ENCODE data around the gene CCM2L. TPM values are rescaled to one million over a fixed set of nuclear protein-coding genes. Genes with fewer than 3 reads are reported as not detected.

The CCM2L gene
- total and polyA plus RNA-seq, 12 donors = 4.9 to 26.8 (median 7.9) TPM

DNA sequence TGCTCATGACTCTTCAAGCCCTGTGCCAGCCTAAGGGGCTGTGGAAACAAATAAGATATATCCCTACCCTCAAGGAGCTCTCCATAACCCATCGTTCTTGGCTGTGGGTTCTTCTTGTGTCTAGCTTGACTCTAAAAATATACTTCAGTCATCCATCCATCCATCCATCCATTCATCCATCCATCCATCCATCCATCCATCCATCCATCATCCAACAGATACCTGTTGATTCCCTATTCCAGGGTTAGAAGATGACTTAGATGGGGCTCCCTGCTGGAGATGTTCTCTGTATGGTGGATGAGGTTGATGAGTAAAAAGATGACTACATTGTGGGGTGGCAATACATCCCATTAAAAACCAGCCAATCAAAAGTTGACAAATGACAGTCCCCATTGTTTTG lies 65.3 kb downstream of the CCM2L start:
- ATAC-seq (no peak), DNase-seq (no peak)
- WGBS, 2 donors = 91 to 95% methylated on average over 1 of the region's 1 CpG

DNA sequence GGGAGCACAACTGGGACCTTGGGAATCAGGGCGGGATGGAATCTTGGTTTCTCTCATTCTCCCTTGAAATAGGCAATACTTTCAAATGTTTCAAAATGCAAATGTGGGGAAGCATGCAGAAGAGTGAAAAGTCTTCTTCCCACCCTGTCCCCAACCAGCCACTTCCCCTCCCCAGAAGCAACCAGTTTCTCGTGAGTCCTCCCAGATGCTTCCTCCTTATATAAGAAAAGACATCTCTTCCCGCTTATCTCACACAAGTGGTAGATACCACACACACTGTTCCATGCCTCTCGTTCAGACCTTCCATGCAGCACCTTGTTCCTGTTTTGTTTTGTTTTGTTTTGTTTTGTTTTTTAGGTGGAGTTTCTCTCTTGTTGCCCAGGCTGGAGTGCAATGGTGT lies 67.0 kb downstream of the CCM2L start:
- DNase-seq (no peak), ATAC-seq (peak in 2 of 8 donors; percentile 29 to 55)
- Histone ChIP-seq H3K27ac (peak overlapping the region in 1 of 10 donors; percentile 20), H3K9me3 (no peaks in the 10 kb centered on the region), H3K4me1 (peaks cover 0 to 12% (median 0%) of the 10 kb centered on the region in 9 donors), H3K27me3 (peaks cover 0 to 36% (median 0%) of the 10 kb centered on the region in 7 donors), H3K4me3 (no peak overlapping the region), H3K36me3 (peaks cover 0 to 75% (median 0%) of the 10 kb centered on the region in 9 donors)
- TF ChIP-seq, protein P1, sequence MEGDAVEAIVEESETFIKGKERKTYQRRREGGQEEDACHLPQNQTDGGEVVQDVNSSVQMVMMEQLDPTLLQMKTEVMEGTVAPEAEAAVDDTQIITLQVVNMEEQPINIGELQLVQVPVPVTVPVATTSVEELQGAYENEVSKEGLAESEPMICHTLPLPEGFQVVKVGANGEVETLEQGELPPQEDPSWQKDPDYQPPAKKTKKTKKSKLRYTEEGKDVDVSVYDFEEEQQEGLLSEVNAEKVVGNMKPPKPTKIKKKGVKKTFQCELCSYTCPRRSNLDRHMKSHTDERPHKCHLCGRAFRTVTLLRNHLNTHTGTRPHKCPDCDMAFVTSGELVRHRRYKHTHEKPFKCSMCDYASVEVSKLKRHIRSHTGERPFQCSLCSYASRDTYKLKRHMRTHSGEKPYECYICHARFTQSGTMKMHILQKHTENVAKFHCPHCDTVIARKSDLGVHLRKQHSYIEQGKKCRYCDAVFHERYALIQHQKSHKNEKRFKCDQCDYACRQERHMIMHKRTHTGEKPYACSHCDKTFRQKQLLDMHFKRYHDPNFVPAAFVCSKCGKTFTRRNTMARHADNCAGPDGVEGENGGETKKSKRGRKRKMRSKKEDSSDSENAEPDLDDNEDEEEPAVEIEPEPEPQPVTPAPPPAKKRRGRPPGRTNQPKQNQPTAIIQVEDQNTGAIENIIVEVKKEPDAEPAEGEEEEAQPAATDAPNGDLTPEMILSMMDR (IDR thresholded peaks at IDR 0.05) = no peak
- WGBS, 2 donors = 61 to 68% methylated on average over 4 of the region's 4 CpGs
- intact Hi-C loops (cut with DNase I) = no loop called here

More for the DNA sequence above, 65.3 kb downstream of the CCM2L start:
- H3K27me3 ChIP-seq = peaks cover 0 to 36% (median 0%) of the 10 kb centered on the region in 7 donors
- no peak overlapping the region for H3K4me3 ChIP-seq
- TF ChIP-seq, protein P1 (IDR thresholded peaks at IDR 0.05) = no peak
- no peaks in the 10 kb centered on the region for H3K9me3 ChIP-seq
- H3K36me3 ChIP-seq = peaks cover 0 to 67% (median 0%) of the 10 kb centered on the region in 9 donors
- H3K4me1 ChIP-seq = peaks cover 0 to 19% (median 0%) of the 10 kb centered on the region in 9 donors
- H3K27ac ChIP-seq = no peak overlapping the region
- intact Hi-C loops (cut with DNase I) = no loop called here

DNA sequence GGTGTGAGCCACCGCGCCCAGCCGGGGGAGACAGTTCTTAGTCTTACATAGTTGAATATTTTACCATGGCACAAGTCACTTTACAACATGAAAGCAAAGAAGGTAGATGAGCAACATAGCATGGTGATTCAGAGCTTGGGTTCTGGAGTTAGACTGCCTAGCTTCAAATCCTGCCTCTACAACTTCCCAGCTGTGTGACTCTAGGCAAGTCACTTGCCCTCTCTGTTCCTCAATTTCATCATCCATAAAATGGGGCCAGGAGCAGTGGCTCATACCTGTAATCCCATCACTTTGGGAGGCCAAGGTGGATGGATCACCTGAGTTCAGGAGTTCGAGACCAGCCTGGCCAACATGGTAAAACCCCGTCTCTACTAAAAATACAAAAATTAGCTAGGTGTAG lies 68.1 kb downstream of the CCM2L start:
- ATAC-seq (no peak), DNase-seq (no peak)
- WGBS, 2 donors = 91 to 96% methylated on average over 5 of the region's 5 CpGs
- Histone ChIP-seq H3K27me3 (peaks cover 0 to 36% (median 0%) of the 10 kb centered on the region in 7 donors), H3K4me3 (no peak overlapping the region), H3K4me1 (peaks cover 0 to 12% (median 0%) of the 10 kb centered on the region in 9 donors), H3K36me3 (peaks cover 0 to 75% (median 0%) of the 10 kb centered on the region in 9 donors), H3K27ac (no peak overlapping the region), H3K9me3 (no peaks in the 10 kb centered on the region)
- intact Hi-C loops (cut with DNase I) = no loop called here
- TF ChIP-seq, protein P1 (IDR thresholded peaks at IDR 0.05) = no peak

DNA sequence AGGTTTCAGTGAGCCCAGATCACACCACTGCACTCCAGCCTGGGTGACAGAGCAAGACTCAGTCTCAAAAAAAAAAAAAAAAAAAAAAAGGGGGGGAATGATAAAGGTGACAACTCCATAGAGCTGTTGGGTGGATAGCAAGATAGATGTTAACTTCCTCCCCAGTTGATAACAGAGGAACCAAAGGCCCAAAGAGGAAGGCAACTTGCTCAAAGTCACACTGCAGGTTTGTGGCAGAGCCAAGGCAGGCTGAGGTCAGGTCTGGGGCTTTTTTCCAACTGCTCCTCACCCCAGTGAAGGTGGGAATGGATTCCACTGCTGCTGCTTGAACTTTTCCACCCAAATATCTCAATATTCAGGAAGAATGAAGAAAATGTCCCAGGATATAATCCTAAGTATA lies 68.6 kb downstream of the CCM2L start:
- Histone ChIP-seq H3K4me1 (peaks cover 0 to 12% (median 0%) of the 10 kb centered on the region in 9 donors), H3K9me3 (no peaks in the 10 kb centered on the region), H3K27me3 (peaks cover 0 to 34% (median 3%) of the 10 kb centered on the region in 7 donors), H3K4me3 (no peak overlapping the region), H3K27ac (no peak overlapping the region), H3K36me3 (peaks cover 0 to 75% (median 0%) of the 10 kb centered on the region in 9 donors)
- DNase-seq (no peak), ATAC-seq (no peak)
- TF ChIP-seq, protein P1 (IDR thresholded peaks at IDR 0.05) = no peak
- intact Hi-C loops (cut with DNase I) = no loop called here

All from heart right ventricle (tissue), 16 donors.